HG02610 (cell line): ENCODE measurements around the gene IL3RA.
A peak's percentile ranks its signal among the peaks of the same experiment; 100 is the strongest.
"Not testable (repeated sequence)": the region's sequence is repeated elsewhere in the genome, so short reads cannot be mapped to it uniquely, and the experiment has no call there.

ENCODE experiments used
- ATAC-seq: cut with Tn5 transposase; IDR thresholded peaks from one replicate; pipeline ENCODE4 v1.9.1; 2021; ENCODE audit warnings: mild to moderate bottlenecking, moderate library complexity; ENCODE audit not compliant: unreplicated experiment

IL3RA gene

GRCh38 chrX:1336331-1336943 is at the start of gene IL3RA:
TSS of gene IL3RA (plus strand) at chrX:1336785. CDS start at chrX:1341766, 4,981 bp downstream.
- peak; percentile 42 for ATAC-seq

DNA sequence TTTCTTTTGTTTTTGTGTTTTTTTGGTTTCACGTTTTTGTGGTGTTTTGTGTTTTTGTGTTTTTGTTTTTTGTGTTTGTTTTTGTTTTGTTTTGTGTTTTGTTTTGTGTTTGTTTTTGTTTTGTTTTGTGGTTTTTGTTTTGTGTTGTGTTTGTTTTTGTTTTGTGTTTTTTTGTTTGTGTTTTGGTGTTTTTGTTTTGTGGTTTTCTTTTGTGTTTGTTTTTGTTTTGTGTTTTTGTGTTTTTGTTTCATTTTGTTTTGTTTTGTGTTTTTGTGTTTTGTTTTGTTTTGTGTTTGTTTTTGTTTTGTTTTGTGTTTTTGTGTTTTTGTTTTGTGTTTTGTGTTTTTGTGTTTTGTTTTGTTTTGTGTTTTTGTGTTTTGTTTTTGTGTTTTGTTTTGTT is 47.0 kb upstream of the IL3RA start:
- ATAC-seq = no peak

GRCh38 chrX:1291110-1291740 is 45.4 kb upstream of the IL3RA start:
- ATAC-seq = no peak

DNA sequence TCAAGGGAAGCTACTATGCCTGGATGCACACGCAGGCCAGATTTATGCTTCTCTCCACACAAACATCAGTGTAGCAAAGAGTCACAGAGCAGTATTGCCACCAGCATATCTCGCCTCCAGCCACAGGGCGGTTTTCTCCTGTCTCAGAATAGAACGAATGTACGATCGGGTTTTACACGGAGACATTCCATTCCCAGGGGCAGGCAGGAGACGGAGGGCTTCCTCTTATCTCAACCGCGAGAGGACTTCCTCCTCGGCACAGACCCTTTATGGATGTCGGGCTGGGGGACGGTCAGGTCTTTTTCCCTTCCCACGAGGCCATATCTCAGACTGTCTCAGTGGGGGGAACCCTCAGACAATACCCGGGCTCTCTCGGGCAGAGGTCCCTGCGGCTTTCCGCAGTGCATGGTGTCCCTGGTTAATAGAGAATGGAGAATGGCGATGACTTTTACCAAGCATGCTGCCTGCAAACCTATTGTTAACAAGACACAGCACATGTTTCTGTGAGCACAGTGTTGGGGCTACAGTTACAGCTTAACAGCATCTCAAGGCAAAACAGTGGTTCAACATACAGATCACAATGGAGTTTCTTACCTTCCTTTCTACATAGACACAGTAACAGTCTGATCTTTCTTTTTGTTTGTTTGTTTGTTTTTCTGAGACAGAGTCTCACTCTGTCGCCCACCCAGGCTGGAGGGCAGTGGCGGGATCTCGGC is 43.9 kb upstream of the IL3RA start:
- no peak for ATAC-seq

GRCh38 chrX:1294301-1295067 is 42.1 kb upstream of the IL3RA start:
- no peak for ATAC-seq

DNA sequence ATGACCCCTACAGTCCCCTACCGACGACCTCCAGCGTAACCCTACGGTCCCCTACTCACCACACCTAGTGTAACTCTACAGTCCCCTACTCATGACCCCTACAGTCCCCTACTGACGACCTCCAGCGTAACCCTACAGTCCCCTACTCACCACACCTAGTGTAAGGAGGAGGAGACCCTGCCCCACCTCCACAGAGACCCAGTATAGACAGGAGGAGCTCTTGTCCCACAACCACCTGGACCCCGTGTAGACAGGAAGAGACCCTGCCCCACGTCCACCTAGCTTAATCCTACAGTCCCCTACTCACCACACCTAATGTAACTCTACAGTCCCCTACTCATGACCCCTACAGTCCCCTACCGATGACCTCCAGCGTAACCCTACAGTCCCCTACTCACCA is 41.0 kb upstream of the IL3RA start:
- no peak for ATAC-seq

- not testable (repeated sequence) for ATAC-seq
Observed at GRCh38 chrX:1297591-1297990, 39.0 kb upstream of the IL3RA start.

GRCh38 chrX:1300449-1300848 is 36.1 kb upstream of the IL3RA start:
- ATAC-seq = no peak

DNA sequence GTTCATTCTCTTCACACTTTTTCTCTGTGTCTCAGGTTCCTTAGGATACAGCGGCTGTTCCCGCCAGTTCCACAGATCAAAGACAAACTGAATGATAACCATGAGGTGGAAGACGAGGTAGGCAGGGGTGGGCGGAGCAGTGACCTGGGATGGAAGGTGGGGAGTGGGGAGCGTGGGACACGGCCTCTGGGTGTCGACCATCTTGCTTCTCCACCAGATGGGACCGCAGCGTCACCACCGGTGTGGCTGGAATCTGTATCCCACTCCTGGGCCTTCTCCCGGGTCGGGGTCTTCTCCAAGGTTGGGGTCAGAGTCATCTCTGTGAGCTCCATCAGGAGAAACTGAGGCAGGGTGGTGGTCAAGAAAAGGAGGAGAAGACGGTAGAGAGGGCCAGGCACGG is 31.2 kb upstream of the IL3RA start:
- ATAC-seq = no peak

DNA sequence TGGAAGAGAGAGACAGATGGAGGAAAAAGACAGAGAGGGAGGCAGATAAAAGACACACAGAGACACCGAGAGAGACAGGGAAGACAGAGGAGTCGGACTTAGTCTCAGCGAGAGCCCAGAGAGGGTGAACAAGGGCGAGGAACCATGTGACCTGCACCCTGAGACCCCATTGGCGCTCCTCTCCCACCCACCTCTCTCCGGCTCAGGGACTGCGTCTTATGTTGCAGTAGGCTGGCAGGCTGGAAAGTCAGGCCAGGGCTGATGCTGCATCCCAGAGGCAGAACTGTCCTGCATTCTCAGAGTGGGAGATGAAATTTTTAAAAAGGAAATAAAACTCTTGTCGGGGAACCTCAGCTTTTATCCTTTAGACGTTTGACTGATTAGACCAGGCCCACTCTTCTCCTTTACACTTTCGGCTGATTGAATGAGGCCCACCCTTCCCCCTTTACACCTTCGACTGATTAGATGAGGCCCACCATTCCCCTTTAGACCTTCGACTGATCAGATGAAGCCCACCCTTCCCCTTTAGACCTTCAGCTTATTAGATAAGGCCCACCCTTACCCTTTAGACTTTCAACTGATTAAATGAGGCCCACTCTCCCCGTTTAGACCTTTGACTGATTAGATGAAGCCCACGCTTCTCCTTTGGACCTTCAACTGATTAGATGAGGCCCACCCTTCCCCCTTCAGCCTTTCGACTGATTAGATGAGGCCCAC is 29.5 kb upstream of the IL3RA start:
- no peak for ATAC-seq

DNA sequence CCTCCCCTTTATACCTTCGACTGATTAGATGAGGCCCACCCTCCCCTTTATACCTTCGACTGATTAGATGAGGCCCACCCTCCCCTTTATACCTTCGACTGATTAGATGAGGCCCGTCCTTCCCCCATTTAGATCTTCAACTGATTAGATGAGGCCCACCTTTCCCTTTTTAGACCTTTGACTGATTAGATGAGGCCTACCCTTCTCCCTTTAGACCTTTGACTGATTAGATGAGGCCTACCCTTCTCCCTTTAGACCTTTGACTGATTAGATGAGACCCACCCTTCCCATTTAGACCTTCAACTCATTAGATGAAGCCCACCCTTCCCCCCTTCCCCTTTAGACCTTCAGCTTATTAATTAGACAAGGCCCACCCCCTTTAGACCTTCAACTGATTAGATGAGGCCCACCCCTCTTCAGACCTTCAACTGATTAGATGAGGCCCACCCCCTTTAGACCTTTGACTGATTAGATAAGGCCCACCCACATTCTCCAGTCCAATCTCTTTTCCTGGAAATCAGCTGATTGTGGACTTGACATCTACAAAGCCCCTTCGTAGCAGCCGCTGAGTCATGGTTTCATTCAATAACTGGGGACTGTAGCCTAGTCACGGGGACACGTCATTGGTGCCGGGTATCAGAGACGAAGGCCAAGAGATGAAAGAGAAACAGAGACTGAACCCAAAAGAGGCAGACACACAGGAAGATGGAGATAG is 28.8 kb upstream of the IL3RA start:
- no peak for ATAC-seq

- no peak for ATAC-seq
Observed at GRCh38 chrX:1308476-1308875, 28.1 kb upstream of the IL3RA start.

GRCh38 chrX:1308917-1309316 is 27.7 kb upstream of the IL3RA start:
- ATAC-seq = not testable (repeated sequence)

DNA sequence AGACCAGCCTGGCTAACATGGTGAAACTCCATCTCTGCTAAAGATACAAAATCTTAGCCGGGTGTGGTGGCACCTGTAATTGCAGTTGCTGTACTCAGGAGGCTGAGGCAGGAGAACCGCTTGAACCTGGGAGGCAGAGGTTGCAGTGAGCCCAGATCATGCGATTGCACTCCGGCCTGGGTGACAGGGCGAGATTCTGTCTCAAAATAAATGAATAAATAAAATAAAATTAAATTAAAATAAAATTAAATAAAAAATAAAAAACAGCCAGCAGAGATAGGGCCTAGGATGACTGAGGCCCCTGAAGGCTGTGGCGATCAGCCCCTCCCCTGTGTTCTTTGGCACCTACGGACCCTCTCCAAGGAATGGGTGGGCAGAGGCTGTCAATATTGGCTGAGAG is 22.8 kb upstream of the IL3RA start:
- no peak for ATAC-seq

DNA sequence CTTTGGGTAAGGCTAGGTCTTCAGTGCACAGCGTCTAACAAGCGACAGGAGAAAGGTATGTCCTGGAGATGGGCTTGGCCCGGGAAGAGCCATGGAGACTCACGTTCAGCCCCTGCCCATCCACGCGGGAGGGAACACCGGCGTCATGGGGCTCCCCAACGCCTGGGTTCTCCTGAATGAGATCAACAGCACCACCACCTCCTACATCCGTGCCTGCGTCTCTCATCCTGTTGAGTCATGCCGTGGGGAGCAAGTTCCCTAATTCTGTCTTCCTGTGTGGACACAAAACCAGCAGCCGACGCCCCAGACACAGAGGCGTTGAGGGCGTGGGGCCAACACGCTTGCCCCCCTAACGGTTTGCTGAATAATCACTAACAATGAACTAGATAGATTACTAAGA is 20.1 kb upstream of the IL3RA start:
- no peak for ATAC-seq

DNA sequence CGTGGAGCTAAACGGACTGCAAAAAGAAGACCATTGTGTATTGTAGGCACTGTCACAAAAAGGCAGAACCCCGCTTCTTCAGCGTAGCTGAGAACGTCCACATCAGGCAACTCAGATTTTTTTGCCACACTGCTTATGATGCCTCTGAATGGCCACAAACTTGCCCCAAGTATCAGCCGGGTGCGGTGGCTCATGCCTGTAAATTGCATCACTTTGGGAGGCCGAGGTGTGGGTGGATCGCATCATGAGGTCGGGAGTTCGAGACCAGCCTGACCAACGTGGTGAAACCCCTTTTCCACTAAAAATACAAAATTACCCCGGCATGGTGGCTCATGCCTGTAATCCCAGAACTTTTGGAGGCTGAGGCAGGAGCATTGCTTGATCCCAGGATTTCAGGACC is 14.9 kb upstream of the IL3RA start:
- ATAC-seq = no peak

DNA sequence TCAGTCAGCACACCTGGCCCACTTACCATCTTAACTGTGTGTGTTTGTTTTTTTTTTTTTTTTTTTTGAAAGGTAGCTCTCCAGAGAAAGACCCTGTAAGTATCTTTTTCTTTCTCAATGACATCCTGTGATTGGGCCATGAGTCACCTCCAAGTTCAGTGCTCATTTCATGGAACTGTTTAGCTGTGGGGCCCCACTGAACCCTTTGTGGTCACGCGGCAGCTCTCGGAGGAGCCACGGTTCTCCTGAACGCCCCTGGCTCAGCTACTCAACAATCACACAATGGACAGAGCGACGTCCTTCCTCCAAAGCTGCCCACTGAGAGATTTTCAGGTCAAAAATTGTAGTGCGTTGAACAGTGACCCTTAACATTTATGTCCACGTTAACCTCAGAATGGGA is 14.2 kb upstream of the IL3RA start:
- ATAC-seq = no peak

- ATAC-seq = peak; percentile 40
Observed at GRCh38 chrX:1323315-1323714, 13.3 kb upstream of the IL3RA start.

- ATAC-seq = no peak
Observed at GRCh38 chrX:1325515-1326116, 11.0 kb upstream of the IL3RA start.
